ENCODE measurements around the gene IFT74.

- TF ChIP-seq CTCF (IDR thresholded peaks at IDR 0.05), result no peak
- no peak for TF ChIP-seq POLR2A (IDR thresholded peaks at IDR 0.05)
Observed at GRCh38 chr9:26973989-26974388, 17.8 kb downstream of the IFT74 start.

All from adrenal gland (tissue), 5 donors.